Panc1 (cell line): Measurements from ENCODE around the gene UNCX. TPM values are rescaled to one million over a fixed set of nuclear protein-coding genes. Genes with fewer than 3 reads are reported as not detected.

Experiments
- ATAC-seq: fragments of 200-7000 bp; cut with Tn5 transposase; 2 replicates; pipeline ENCODE4 v1.9.1; 2020; ENCODE audit warnings: mild to moderate bottlenecking, moderate library complexity
- BruUV-seq: library from RNA; stranded (reverse); fragments of 400-500 nt; replicated peaks from 2 replicates; lab custom pipeline; 2021; lab: Mats Ljungman, UMichigan
- CTCF ChIA-PET: fragments of 300-600 bp; sonication (Branson Sonifier 250); formaldehyde crosslinking; loops from one replicate; lab custom pipeline; 2022; ENCODE audit warnings: antibody characterized with exemption; lab: Charles Lee
- POLR2A ChIA-PET: fragments of 300-600 bp; sonication (Branson Sonifier 250); formaldehyde crosslinking; loops from one replicate; lab custom pipeline; 2022; ENCODE audit warnings: antibody characterized with exemption; lab: Charles Lee
- DNase-seq: peaks from one replicate; pipeline ENCODE4 v3.0.0-alpha.2; 2010; ENCODE audit warnings: low read depth, low spot score
- H3K27ac ChIP-seq: 2 replicates; pipeline ENCODE4 v1.5.1; 2011; ENCODE audit warnings: mild to moderate bottlenecking, low read length, inconsistent platforms
- H3K27me3 ChIP-seq: fragments of 200-500 bp; sonication (Bioruptor generic); 2 replicates; pipeline ENCODE4 v1.6.0; 2014; ENCODE audit warnings: low read length, inconsistent platforms; ENCODE audit not compliant: control insufficient read depth, insufficient read depth
- H3K36me3 ChIP-seq: fragments of 200-500 bp; sonication (Bioruptor generic); 2 replicates; pipeline ENCODE4 v1.5.1; 2014; ENCODE audit warnings: inconsistent platforms, mild to moderate bottlenecking, low read length, moderate library complexity; ENCODE audit not compliant: control insufficient read depth, insufficient read depth
- H3K4me1 ChIP-seq: 2 replicates; pipeline ENCODE4 v1.5.1; 2011; ENCODE audit warnings: inconsistent platforms, mild to moderate bottlenecking, low read length, moderate library complexity; ENCODE audit not compliant: control insufficient read depth, insufficient read depth
- H3K4me3 ChIP-seq, 2 experiments: 2 replicates each; pipeline ENCODE4 v1.5.1; 2011 to 2012; ENCODE audit warnings: low read depth in 2 of 2, low read length in 2 of 2, mild to moderate bottlenecking in 2 of 2, inconsistent platforms in 1 of 2, moderate library complexity in 1 of 2
- H3K9me3 ChIP-seq: fragments of 200-500 bp; sonication (Bioruptor generic); 2 replicates; pipeline ENCODE4 v1.5.1; 2014; ENCODE audit warnings: low read depth, mild to moderate bottlenecking, inconsistent platforms, low read length, moderate library complexity; ENCODE audit not compliant: control insufficient read depth, insufficient read depth
- CTCF ChIP-seq: fragments of 450-650 bp; IDR thresholded peaks from 2 replicates; pipeline ENCODE4 v1.5.1; 2017; ENCODE audit warnings: mild to moderate bottlenecking
- POLR2AphosphoS5 ChIP-seq: IDR thresholded peaks from 2 replicates; pipeline ENCODE4 v1.6.1; 2012; ENCODE audit warnings: mild to moderate bottlenecking, low read depth, low read length, moderate library complexity
- REST ChIP-seq, 2 experiments: IDR thresholded peaks; 2 replicates each; pipeline ENCODE4 v1.6.1; 2011 to 2012; ENCODE audit warnings: low read depth in 2 of 2, control low read depth in 1 of 2, low read length in 1 of 2, mild to moderate bottlenecking in 1 of 2, moderate library complexity in 1 of 2; ENCODE audit not compliant: insufficient read depth in 1 of 2
- SIN3A ChIP-seq: IDR thresholded peaks from 2 replicates; pipeline ENCODE4 v1.6.1; 2012; ENCODE audit warnings: low read depth, mild to moderate bottlenecking, low read length, moderate library complexity, borderline replicate concordance; ENCODE audit not compliant: insufficient read depth
- TCF7L2 ChIP-seq: IDR thresholded peaks from 2 replicates; pipeline ENCODE4 v1.6.1; 2011; ENCODE audit warnings: mild to moderate bottlenecking, low read depth, low read length, inconsistent platforms
- in situ Hi-C: cut with HindIII; loops from 2 replicates; pipeline ENCODE4 v1.10.0; 2016; ENCODE audit warnings: low sequenced_read_pairs, low pct_unique_long_range_greater_than_20kb
- intact Hi-C: fragments of 100-400 bp; cut with micrococcal nuclease; formaldehyde crosslinking; loops from one replicate; pipeline ENCODE4 v1.10.0; 2022; ENCODE audit not compliant: unreplicated experiment
- total RNA-seq: library from RNA; stranded (reverse); gene quantifications from one replicate; pipeline ENCODE4 v1.2.1, GENCODE V29; 2021; ENCODE audit not compliant: unreplicated experiment

UNCX gene
- total RNA-seq, 1 experiment from 2014 or later, result not detected

GRCh38 chr7:1241603-1242255 lies 9.1 kb downstream of the UNCX start:
- no peak overlapping the region for H3K27ac ChIP-seq
- ChIA-PET CTCF (interaction anchor here (0.7 kb wide), 1 partner anchor 168 kb away, joined by 4 read pairs; no protein-coding TSS in a partner anchor), POLR2A (interaction anchor here (0.6 kb wide), 1 partner anchor 163 kb away, joined by 4 read pairs; no protein-coding TSS in a partner anchor)
- in situ Hi-C loops, result no loop called here
- peaks cover 6% of the 10 kb centered on the region; the same call in 1 of the 2 replicates for H3K4me1 ChIP-seq
- no peaks in the 10 kb centered on the region; the same call in 1 of the 2 replicates for H3K36me3 ChIP-seq
- H3K4me3 ChIP-seq, result no peak overlapping the region
- no TSS peak for BruUV-seq
- H3K9me3 ChIP-seq, result no peaks in the 10 kb centered on the region
- no peak for DNase-seq
- H3K27me3 ChIP-seq, result peaks cover 30% of the 10 kb centered on the region
- TF ChIP-seq CTCF (no peak), REST (IDR thresholded peaks at IDR 0.05; ENCODE audit: insufficient read depth in 1 of 2, low read depth in 2 of 2, low read length in 1 of 2) (no peak)
- intact Hi-C loops, result no loop called here
- ATAC-seq, result no peak

GRCh38 chr7:1242256-1242605 lies 9.6 kb downstream of the UNCX start:
- 0 out of 2 replicates have a peak, but pooled peaks cover 2% of the 10 kb centered on the region for H3K4me1 ChIP-seq
- CTCF ChIA-PET, result interaction anchor here (0.7 kb wide), 1 partner anchor 168 kb away, joined by 4 read pairs; no protein-coding TSS in a partner anchor
- no peak overlapping the region for H3K4me3 ChIP-seq
- BruUV-seq, result no TSS peak
- H3K27ac ChIP-seq, result no peak overlapping the region
- H3K36me3 ChIP-seq, result no peaks in the 10 kb centered on the region
- intact Hi-C loops (no loop called here), in situ Hi-C loops (no loop called here)
- H3K9me3 ChIP-seq, result no peaks in the 10 kb centered on the region
- TF ChIP-seq SIN3A (no peak), REST (IDR thresholded peaks at IDR 0.05; ENCODE audit: insufficient read depth in 1 of 2, low read depth in 2 of 2, low read length in 1 of 2) (no peak), TCF7L2 (no peak), CTCF (no peak), POLR2AphosphoS5 (no peak)
- POLR2A ChIA-PET, result interaction anchor here (0.6 kb wide), 1 partner anchor 163 kb away, joined by 4 read pairs; no protein-coding TSS in a partner anchor
- DNase-seq (no peak), ATAC-seq (no peak)
- H3K27me3 ChIP-seq, result peaks cover 25% of the 10 kb centered on the region
